Measurements from ENCODE around the gene GABBR2.

Gene GABBR2

GRCh38 chr9:98304381-98304780 lies 404.4 kb downstream of the GABBR2 start:
- DNase-seq (ENCODE audit: low read depth) = no peak
- no peaks in the 10 kb centered on the region for H3K9me3 ChIP-seq (ENCODE audit: control insufficient read depth, low read length)
- H3K36me3 ChIP-seq (ENCODE audit: control insufficient read depth, insufficient read depth, low read length, severe bottlenecking) = no peaks in the 10 kb centered on the region
- no peak overlapping the region for H3K4me3 ChIP-seq (ENCODE audit: low read length)
- H3K4me1 ChIP-seq (ENCODE audit: control insufficient read depth, insufficient read depth, low read length) = no peaks in the 10 kb centered on the region
- H3K9ac ChIP-seq (ENCODE audit: low read length) = no peak overlapping the region
- H3K27me3 ChIP-seq (replicated peaks; ENCODE audit: control insufficient read depth, insufficient read depth, low read length) = peaks cover 4% of the 10 kb centered on the region

GRCh38 chr9:98303633-98304125 lies 405.1 kb downstream of the GABBR2 start:
- H3K4me1 ChIP-seq (ENCODE audit: control insufficient read depth, insufficient read depth, low read length) = no peaks in the 10 kb centered on the region

GRCh38 chr9:98302938-98303632 lies 405.6 kb downstream of the GABBR2 start:
- H3K4me1 ChIP-seq (ENCODE audit: control insufficient read depth, insufficient read depth, low read length) = no peaks in the 10 kb centered on the region
- H3K9me3 ChIP-seq (ENCODE audit: control insufficient read depth, low read length) = no peaks in the 10 kb centered on the region
- H3K27me3 ChIP-seq (replicated peaks; ENCODE audit: control insufficient read depth, insufficient read depth, low read length) = peaks cover 4% of the 10 kb centered on the region
- no peaks in the 10 kb centered on the region for H3K36me3 ChIP-seq (ENCODE audit: control insufficient read depth, insufficient read depth, low read length, severe bottlenecking)
- no peak overlapping the region for H3K9ac ChIP-seq (ENCODE audit: low read length)
- no peak for DNase-seq (ENCODE audit: low read depth)
- H3K4me3 ChIP-seq (ENCODE audit: low read length) = no peak overlapping the region

More at GRCh38 chr9:98303633-98304125, 405.1 kb downstream of the GABBR2 start:
- H3K9ac ChIP-seq (ENCODE audit: low read length) = no peak overlapping the region
- peaks cover 4% of the 10 kb centered on the region for H3K27me3 ChIP-seq (replicated peaks; ENCODE audit: control insufficient read depth, insufficient read depth, low read length)
- no peaks in the 10 kb centered on the region for H3K9me3 ChIP-seq (ENCODE audit: control insufficient read depth, low read length)
- no peak for DNase-seq (ENCODE audit: low read depth)
- H3K36me3 ChIP-seq (ENCODE audit: control insufficient read depth, insufficient read depth, low read length, severe bottlenecking) = no peaks in the 10 kb centered on the region
- H3K4me3 ChIP-seq (ENCODE audit: low read length) = no peak overlapping the region

- DNase-seq (ENCODE audit: low read depth) = no peak
- peaks cover 4% of the 10 kb centered on the region for H3K27me3 ChIP-seq (replicated peaks; ENCODE audit: control insufficient read depth, insufficient read depth, low read length)
- H3K36me3 ChIP-seq (ENCODE audit: control insufficient read depth, insufficient read depth, low read length, severe bottlenecking) = no peaks in the 10 kb centered on the region
- H3K4me1 ChIP-seq (ENCODE audit: control insufficient read depth, insufficient read depth, low read length) = no peaks in the 10 kb centered on the region
- H3K9ac ChIP-seq (ENCODE audit: low read length) = no peak overlapping the region
- H3K9me3 ChIP-seq (ENCODE audit: control insufficient read depth, low read length) = no peaks in the 10 kb centered on the region
- H3K4me3 ChIP-seq (ENCODE audit: low read length) = no peak overlapping the region
These were observed 406.6 kb downstream of the GABBR2 start for GRCh38 chr9:98302150-98302549.

- H3K4me1 ChIP-seq (ENCODE audit: control insufficient read depth, insufficient read depth, low read length) = no peaks in the 10 kb centered on the region
- H3K9me3 ChIP-seq (ENCODE audit: control insufficient read depth, low read length) = no peaks in the 10 kb centered on the region
- H3K36me3 ChIP-seq (ENCODE audit: control insufficient read depth, insufficient read depth, low read length, severe bottlenecking) = no peaks in the 10 kb centered on the region
- H3K4me3 ChIP-seq (ENCODE audit: low read length) = no peak overlapping the region
- no peaks in the 10 kb centered on the region for H3K27me3 ChIP-seq (replicated peaks; ENCODE audit: control insufficient read depth, insufficient read depth, low read length)
- H3K9ac ChIP-seq (ENCODE audit: low read length) = no peak overlapping the region
- no peak for DNase-seq (ENCODE audit: low read depth)
These were observed 408.1 kb downstream of the GABBR2 start for GRCh38 chr9:98300611-98301010.

GRCh38 chr9:98298476-98298875 lies 410.3 kb downstream of the GABBR2 start:
- H3K4me1 ChIP-seq (ENCODE audit: control insufficient read depth, insufficient read depth, low read length) = no peaks in the 10 kb centered on the region
- H3K9me3 ChIP-seq (ENCODE audit: control insufficient read depth, low read length) = no peaks in the 10 kb centered on the region
- H3K9ac ChIP-seq (ENCODE audit: low read length) = no peak overlapping the region
- no peaks in the 10 kb centered on the region for H3K27me3 ChIP-seq (replicated peaks; ENCODE audit: control insufficient read depth, insufficient read depth, low read length)
- no peak for DNase-seq (ENCODE audit: low read depth)
- no peaks in the 10 kb centered on the region for H3K36me3 ChIP-seq (ENCODE audit: control insufficient read depth, insufficient read depth, low read length, severe bottlenecking)
- no peak overlapping the region for H3K4me3 ChIP-seq (ENCODE audit: low read length)

GRCh38 chr9:98295824-98296223 lies 412.9 kb downstream of the GABBR2 start:
- Histone ChIP-seq H3K4me1 (ENCODE audit: control insufficient read depth, insufficient read depth, low read length) (no peaks in the 10 kb centered on the region), H3K9ac (ENCODE audit: low read length) (no peak overlapping the region), H3K4me3 (ENCODE audit: low read length) (no peak overlapping the region), H3K9me3 (ENCODE audit: control insufficient read depth, low read length) (no peaks in the 10 kb centered on the region), H3K36me3 (ENCODE audit: control insufficient read depth, insufficient read depth, low read length, severe bottlenecking) (no peaks in the 10 kb centered on the region), H3K27me3 (replicated peaks; ENCODE audit: control insufficient read depth, insufficient read depth, low read length) (peaks cover 22% of the 10 kb centered on the region)
- DNase-seq (ENCODE audit: low read depth) = no peak

GRCh38 chr9:98291820-98292219 lies 416.9 kb downstream of the GABBR2 start:
- H3K9me3 ChIP-seq (ENCODE audit: control insufficient read depth, low read length) = no peaks in the 10 kb centered on the region

GRCh38 chr9:98290411-98290810 lies 418.3 kb downstream of the GABBR2 start:
- Histone ChIP-seq H3K4me1 (ENCODE audit: control insufficient read depth, insufficient read depth, low read length) (no peaks in the 10 kb centered on the region), H3K36me3 (ENCODE audit: control insufficient read depth, insufficient read depth, low read length, severe bottlenecking) (no peaks in the 10 kb centered on the region), H3K9ac (ENCODE audit: low read length) (no peak overlapping the region), H3K9me3 (ENCODE audit: control insufficient read depth, low read length) (no peaks in the 10 kb centered on the region), H3K27me3 (replicated peaks; ENCODE audit: control insufficient read depth, insufficient read depth, low read length) (peaks cover 37% of the 10 kb centered on the region), H3K4me3 (ENCODE audit: low read length) (no peak overlapping the region)
- DNase-seq (ENCODE audit: low read depth) = no peak

More at GRCh38 chr9:98291820-98292219, 416.9 kb downstream of the GABBR2 start:
- no peaks in the 10 kb centered on the region for H3K4me1 ChIP-seq (ENCODE audit: control insufficient read depth, insufficient read depth, low read length)
- H3K27me3 ChIP-seq (replicated peaks; ENCODE audit: control insufficient read depth, insufficient read depth, low read length) = peaks cover 27% of the 10 kb centered on the region
- no peak overlapping the region for H3K4me3 ChIP-seq (ENCODE audit: low read length)
- H3K36me3 ChIP-seq (ENCODE audit: control insufficient read depth, insufficient read depth, low read length, severe bottlenecking) = no peaks in the 10 kb centered on the region
- no peak overlapping the region for H3K9ac ChIP-seq (ENCODE audit: low read length)
- DNase-seq (ENCODE audit: low read depth) = no peak

- Histone ChIP-seq H3K4me3 (ENCODE audit: low read length) (no peak overlapping the region), H3K9ac (ENCODE audit: low read length) (no peak overlapping the region), H3K36me3 (ENCODE audit: control insufficient read depth, insufficient read depth, low read length, severe bottlenecking) (no peaks in the 10 kb centered on the region), H3K9me3 (ENCODE audit: control insufficient read depth, low read length) (no peaks in the 10 kb centered on the region), H3K4me1 (ENCODE audit: control insufficient read depth, insufficient read depth, low read length) (no peaks in the 10 kb centered on the region), H3K27me3 (replicated peaks; ENCODE audit: control insufficient read depth, insufficient read depth, low read length) (peaks cover 41% of the 10 kb centered on the region)
- no peak for DNase-seq (ENCODE audit: low read depth)
These were observed 419.0 kb downstream of the GABBR2 start for GRCh38 chr9:98289614-98290201.

GRCh38 chr9:98288881-98289280 lies 419.9 kb downstream of the GABBR2 start:
- no peaks in the 10 kb centered on the region for H3K9me3 ChIP-seq (ENCODE audit: control insufficient read depth, low read length)
- H3K4me1 ChIP-seq (ENCODE audit: control insufficient read depth, insufficient read depth, low read length) = no peaks in the 10 kb centered on the region
- no peaks in the 10 kb centered on the region for H3K36me3 ChIP-seq (ENCODE audit: control insufficient read depth, insufficient read depth, low read length, severe bottlenecking)
- no peak overlapping the region for H3K9ac ChIP-seq (ENCODE audit: low read length)
- no peak overlapping the region for H3K4me3 ChIP-seq (ENCODE audit: low read length)
- H3K27me3 ChIP-seq (replicated peaks; ENCODE audit: control insufficient read depth, insufficient read depth, low read length) = peaks cover 43% of the 10 kb centered on the region
- DNase-seq (ENCODE audit: low read depth) = no peak

All from adipocyte (in vitro differentiated cells).